Myocyte (in vitro differentiated cells): ENCODE measurements around the gene SLX4IP. TPM values are rescaled to one million over a fixed set of nuclear protein-coding genes. Genes with fewer than 3 reads are reported as not detected.
A peak's percentile ranks its signal among the peaks of the same experiment; 100 is the strongest.

Source experiments
- DNase-seq: peaks from one replicate; pipeline ENCODE4 v3.0.0-alpha.2; 2012; ENCODE audit warnings: low read depth
- microRNA-seq: library from miRNA; unstranded; fragments of <30 nt; microRNA quantifications from one replicate; pipeline ENCODE4, GENCODE V29; 2016
- total RNA-seq: library from RNA; depleted of rRNA; stranded (reverse); fragments of >200 nt; gene quantifications from 2 replicates; pipeline ENCODE4 v1.2.3, GENCODE V29; 2014

Gene SLX4IP
- total RNA-seq, 1 donor from 2014 or later = 3.0 TPM

GRCh38 chr20:10673176-10673841 is 238.2 kb downstream of the SLX4IP start:
- no peak for DNase-seq

- DNase-seq = peak; percentile 95
Observed at GRCh38 chr20:10673842-10674683, 239.0 kb downstream of the SLX4IP start, which contains the start of gene JAG1. Gene JAG1 (minus strand): TSS chr20:10673999. CDS start chr20:10673530, 469 bp downstream.

- DNase-seq = peak; percentile 77
Observed at GRCh38 chr20:10674684-10675449, 239.8 kb downstream of the SLX4IP start.

GRCh38 chr20:10675450-10675848 is 240.3 kb downstream of the SLX4IP start:
- DNase-seq = no peak

- no peak for DNase-seq
Observed at GRCh38 chr20:10676518-10676917, 241.4 kb downstream of the SLX4IP start.

Small RNA genes lying within 50 kb of the gene (microRNA-seq; reads per million reads assigned to microRNA genes)
- gene MIR6870 = not detected

Other genes starting within 250 kb of the SLX4IP start
- gene SNAP25, start 216.5 kb upstream of the SLX4IP start, total RNA-seq = 0.16 and 0.64 TPM in 2 replicates
- gene MKKS, start 1.1 kb upstream of the SLX4IP start, total RNA-seq = 11.2 and 13.5 TPM in 2 replicates
- gene JAG1, start 238.7 kb downstream of the SLX4IP start, total RNA-seq = 14.0 and 30.8 TPM in 2 replicates